Fibroblast of mammary gland (primary cell): ENCODE data around the gene PDCL3.

ENCODE experiments used
- DNase-seq: peaks from one replicate; pipeline ENCODE4 v3.0.0-alpha.2; 2010; ENCODE audit warnings: low read depth
- H3K4me3 ChIP-seq: 2 replicates; pipeline ENCODE4 v1.5.1; 2011; ENCODE audit warnings: low read depth, mild to moderate bottlenecking, low read length, moderate library complexity; ENCODE audit not compliant: control insufficient read depth
- CTCF ChIP-seq: conservative IDR thresholded peaks from 2 replicates; pipeline ENCODE4 v1.5.1; 2011; ENCODE audit warnings: low read depth, low read length, inconsistent platforms; ENCODE audit not compliant: control insufficient read depth, insufficient read depth

PDCL3 gene

GRCh38 chr2:100588071-100588786, 25.4 kb downstream of the PDCL3 start:
- peak; percentile 91 for DNase-seq
- no peak for TF ChIP-seq CTCF
- H3K4me3 ChIP-seq = no peak overlapping the region

GRCh38 chr2:100589527-100589926, 26.7 kb downstream of the PDCL3 start:
- DNase-seq = peak; percentile 24
- no peak for TF ChIP-seq CTCF
- H3K4me3 ChIP-seq = no peak overlapping the region

GRCh38 chr2:100592226-100592625, 29.4 kb downstream of the PDCL3 start:
- DNase-seq = peak; percentile 5
- TF ChIP-seq CTCF = no peak

GRCh38 chr2:100596465-100596864, 33.7 kb downstream of the PDCL3 start:
- DNase-seq = no peak
- H3K4me3 ChIP-seq = no peak overlapping the region
- no peak for TF ChIP-seq CTCF

More at GRCh38 chr2:100592226-100592625, 29.4 kb downstream of the PDCL3 start:
- H3K4me3 ChIP-seq = no peak overlapping the region

GRCh38 chr2:100599566-100599965, 36.8 kb downstream of the PDCL3 start:
- no peak for DNase-seq
- TF ChIP-seq CTCF = no peak
- no peak overlapping the region for H3K4me3 ChIP-seq

GRCh38 chr2:100601661-100602060, 38.9 kb downstream of the PDCL3 start:
- no peak overlapping the region for H3K4me3 ChIP-seq
- DNase-seq = no peak
- TF ChIP-seq CTCF = no peak
